ENCODE data around the gene SLCO3A1. TPM values are rescaled to one million over a fixed set of nuclear protein-coding genes. Genes with fewer than 3 reads are reported as not detected.

Gene SLCO3A1
- total RNA-seq, 2 experiments from 2014 or later: 29.5 to 30.4 TPM

GRCh38 chr15:91983729-91984340, 130.3 kb downstream of the SLCO3A1 start:
- no peak for ATAC-seq (ENCODE audit: poor library complexity)
- ChIA-PET CTCF (no interaction called here), POLR2A (no interaction called here)
- Histone ChIP-seq H3K27me3 (ENCODE audit: control insufficient read depth in 1 of 2, insufficient read depth in 2 of 2, low read length in 2 of 2) (no peaks in the 10 kb centered on the region), H3K27ac (ENCODE audit: low read depth in 1 of 2, low read length in 2 of 2) (no peak overlapping the region), H3K36me3 (ENCODE audit: insufficient read depth, low read length) (no peaks in the 10 kb centered on the region), H3K4me1 (ENCODE audit: insufficient read depth, low read length) (peaks cover 3% of the 10 kb centered on the region), H3K4me3 (ENCODE audit: low read length) (no peak overlapping the region), H3K9me3 (ENCODE audit: control insufficient read depth in 1 of 2, insufficient read depth in 1 of 2, low read length in 2 of 2) (no peaks in the 10 kb centered on the region)
- H3K27ac Mint-ChIP-seq: no peak overlapping the region
- TF ChIP-seq CTCF (IDR thresholded peaks at IDR 0.05): no peak
- H3K9me3 Mint-ChIP-seq: no peaks in the 10 kb centered on the region
- H3K27me3 Mint-ChIP-seq: no peaks in the 10 kb centered on the region
- DNase-seq: no peak
- H3K4me3 Mint-ChIP-seq: no peak overlapping the region
- H3K4me1 Mint-ChIP-seq (ENCODE audit: low read depth): peaks cover 10% of the 10 kb centered on the region
- intact Hi-C loops (cut with DNase I, micrococcal nuclease): no loop called here
- H3K36me3 Mint-ChIP-seq (ENCODE audit: low read depth): no peaks in the 10 kb centered on the region

- no peaks in the 10 kb centered on the region for H3K9me3 Mint-ChIP-seq
- CTCF ChIA-PET: no interaction called here
These were observed 131.8 kb downstream of the SLCO3A1 start for GRCh38 chr15:91985297-91985696.

GRCh38 chr15:91988071-91988470, 134.6 kb downstream of the SLCO3A1 start:
- no peak overlapping the region for H3K4me3 Mint-ChIP-seq
- Histone ChIP-seq H3K36me3 (ENCODE audit: insufficient read depth, low read length) (no peaks in the 10 kb centered on the region), H3K4me3 (ENCODE audit: low read length) (no peak overlapping the region), H3K4me1 (ENCODE audit: insufficient read depth, low read length) (peaks cover 11% of the 10 kb centered on the region), H3K27me3 (ENCODE audit: control insufficient read depth in 1 of 2, insufficient read depth in 2 of 2, low read length in 2 of 2) (no peaks in the 10 kb centered on the region), H3K9me3 (ENCODE audit: control insufficient read depth in 1 of 2, insufficient read depth in 1 of 2, low read length in 2 of 2) (no peaks in the 10 kb centered on the region), H3K27ac (ENCODE audit: low read depth in 1 of 2, low read length in 2 of 2) (no peak overlapping the region)
- ChIA-PET CTCF (no interaction called here), POLR2A (no interaction called here)
- no peaks in the 10 kb centered on the region for H3K27me3 Mint-ChIP-seq
- H3K4me1 Mint-ChIP-seq (ENCODE audit: low read depth): peaks cover 40% of the 10 kb centered on the region
- ATAC-seq (ENCODE audit: poor library complexity): no peak
- no peak for TF ChIP-seq CTCF (IDR thresholded peaks at IDR 0.05)
- H3K36me3 Mint-ChIP-seq (ENCODE audit: low read depth): no peaks in the 10 kb centered on the region
- H3K9me3 Mint-ChIP-seq: no peaks in the 10 kb centered on the region
- intact Hi-C loops (cut with DNase I, micrococcal nuclease): no loop called here
- H3K27ac Mint-ChIP-seq: no peak overlapping the region
- no peak for DNase-seq

More at GRCh38 chr15:91985297-91985696, 131.8 kb downstream of the SLCO3A1 start:
- POLR2A ChIA-PET: no interaction called here
- H3K4me1 Mint-ChIP-seq (ENCODE audit: low read depth): peaks cover 17% of the 10 kb centered on the region
- H3K4me1 ChIP-seq (ENCODE audit: insufficient read depth, low read length): peaks cover 5% of the 10 kb centered on the region
- no peak overlapping the region for H3K4me3 Mint-ChIP-seq
- H3K9me3 ChIP-seq (ENCODE audit: control insufficient read depth in 1 of 2, insufficient read depth in 1 of 2, low read length in 2 of 2): no peaks in the 10 kb centered on the region
- H3K27me3 Mint-ChIP-seq: no peaks in the 10 kb centered on the region
- H3K36me3 Mint-ChIP-seq (ENCODE audit: low read depth): no peaks in the 10 kb centered on the region
- intact Hi-C loops (cut with DNase I, micrococcal nuclease): no loop called here
- H3K27ac Mint-ChIP-seq: no peak overlapping the region
- no peaks in the 10 kb centered on the region for H3K27me3 ChIP-seq (ENCODE audit: control insufficient read depth in 1 of 2, insufficient read depth in 2 of 2, low read length in 2 of 2)
- H3K36me3 ChIP-seq (ENCODE audit: insufficient read depth, low read length): no peaks in the 10 kb centered on the region
- no peak overlapping the region for H3K27ac ChIP-seq (ENCODE audit: low read depth in 1 of 2, low read length in 2 of 2)
- TF ChIP-seq CTCF (IDR thresholded peaks at IDR 0.05): no peak
- no peak overlapping the region for H3K4me3 ChIP-seq (ENCODE audit: low read length)
- no peak for ATAC-seq (ENCODE audit: poor library complexity)
- DNase-seq: no peak

All from CD4-positive, alpha-beta T cell (primary cell).